Ishikawa (cell line): ENCODE data around the gene SH2D4B.

Experiments
- RAD21 ChIP-seq: IDR thresholded peaks from 2 replicates; pipeline ENCODE4 v1.6.1; 2012; ENCODE audit warnings: low read depth
- TEAD4 ChIP-seq: IDR thresholded peaks from 2 replicates; pipeline ENCODE4 v1.6.1; 2012
- USF1 ChIP-seq: IDR thresholded peaks from 2 replicates; pipeline ENCODE4 v1.6.1; 2012

- no peak for TF ChIP-seq USF1
- TF ChIP-seq RAD21 = no peak
- no peak for TF ChIP-seq TEAD4
These were observed 491 bp upstream of the SH2D4B start for GRCh38 chr10:80537086-80537735.
